Measurements from ENCODE around the gene NRIP1.

Gene NRIP1

DNA sequence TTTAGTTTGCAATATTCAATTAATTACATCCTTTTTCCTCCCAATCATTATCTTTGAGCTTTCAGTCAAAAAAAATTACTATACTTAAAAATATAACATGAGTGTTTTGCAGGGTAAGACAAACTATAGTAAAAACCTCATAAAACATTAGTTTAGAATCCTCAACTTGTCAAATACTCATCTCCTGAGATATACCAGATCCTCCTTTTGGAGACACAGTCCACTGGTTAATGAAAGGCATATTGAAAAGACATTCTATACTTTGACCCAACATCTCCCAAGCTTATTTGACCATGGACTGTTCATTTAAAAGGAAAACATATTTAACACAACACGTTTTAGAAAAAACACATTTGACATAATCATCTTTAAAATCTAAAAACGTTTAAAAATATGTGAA is 52.8 kb downstream of the NRIP1 start:
- TF ChIP-seq, protein P1, sequence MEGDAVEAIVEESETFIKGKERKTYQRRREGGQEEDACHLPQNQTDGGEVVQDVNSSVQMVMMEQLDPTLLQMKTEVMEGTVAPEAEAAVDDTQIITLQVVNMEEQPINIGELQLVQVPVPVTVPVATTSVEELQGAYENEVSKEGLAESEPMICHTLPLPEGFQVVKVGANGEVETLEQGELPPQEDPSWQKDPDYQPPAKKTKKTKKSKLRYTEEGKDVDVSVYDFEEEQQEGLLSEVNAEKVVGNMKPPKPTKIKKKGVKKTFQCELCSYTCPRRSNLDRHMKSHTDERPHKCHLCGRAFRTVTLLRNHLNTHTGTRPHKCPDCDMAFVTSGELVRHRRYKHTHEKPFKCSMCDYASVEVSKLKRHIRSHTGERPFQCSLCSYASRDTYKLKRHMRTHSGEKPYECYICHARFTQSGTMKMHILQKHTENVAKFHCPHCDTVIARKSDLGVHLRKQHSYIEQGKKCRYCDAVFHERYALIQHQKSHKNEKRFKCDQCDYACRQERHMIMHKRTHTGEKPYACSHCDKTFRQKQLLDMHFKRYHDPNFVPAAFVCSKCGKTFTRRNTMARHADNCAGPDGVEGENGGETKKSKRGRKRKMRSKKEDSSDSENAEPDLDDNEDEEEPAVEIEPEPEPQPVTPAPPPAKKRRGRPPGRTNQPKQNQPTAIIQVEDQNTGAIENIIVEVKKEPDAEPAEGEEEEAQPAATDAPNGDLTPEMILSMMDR (IDR thresholded peaks at IDR 0.05; ENCODE audit: low read depth, low read length, missing control alignments), result no peak
- H3K4me3 ChIP-seq (replicated peaks; ENCODE audit: low read depth, low read length), result no peak overlapping the region
- DNase-seq (ENCODE audit: extremely low read depth, low read depth), result no peak

DNA sequence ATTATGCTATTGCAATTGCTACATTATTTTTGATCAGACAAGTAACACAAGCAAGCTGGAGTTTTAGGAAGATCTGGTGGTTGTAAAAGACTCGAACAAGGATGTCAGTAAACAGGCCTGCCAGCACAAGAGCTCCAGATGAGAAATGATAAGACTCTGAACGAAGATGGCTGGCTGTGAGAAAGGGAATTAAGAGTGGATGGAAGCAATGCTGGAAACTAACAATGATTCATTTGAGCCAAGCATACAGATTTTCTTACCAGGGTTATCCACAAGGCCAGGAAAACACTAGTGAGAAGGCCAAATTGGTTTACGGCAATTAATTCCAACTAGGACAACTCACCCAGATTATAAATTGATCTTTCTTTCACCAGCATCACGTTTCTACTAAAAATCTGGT is 54.2 kb downstream of the NRIP1 start:
- DNase-seq (ENCODE audit: extremely low read depth, low read depth), result no peak
- TF ChIP-seq, protein P1 (IDR thresholded peaks at IDR 0.05; ENCODE audit: low read depth, low read length, missing control alignments), result no peak
- no peak overlapping the region for H3K4me3 ChIP-seq (replicated peaks; ENCODE audit: low read depth, low read length)

DNA sequence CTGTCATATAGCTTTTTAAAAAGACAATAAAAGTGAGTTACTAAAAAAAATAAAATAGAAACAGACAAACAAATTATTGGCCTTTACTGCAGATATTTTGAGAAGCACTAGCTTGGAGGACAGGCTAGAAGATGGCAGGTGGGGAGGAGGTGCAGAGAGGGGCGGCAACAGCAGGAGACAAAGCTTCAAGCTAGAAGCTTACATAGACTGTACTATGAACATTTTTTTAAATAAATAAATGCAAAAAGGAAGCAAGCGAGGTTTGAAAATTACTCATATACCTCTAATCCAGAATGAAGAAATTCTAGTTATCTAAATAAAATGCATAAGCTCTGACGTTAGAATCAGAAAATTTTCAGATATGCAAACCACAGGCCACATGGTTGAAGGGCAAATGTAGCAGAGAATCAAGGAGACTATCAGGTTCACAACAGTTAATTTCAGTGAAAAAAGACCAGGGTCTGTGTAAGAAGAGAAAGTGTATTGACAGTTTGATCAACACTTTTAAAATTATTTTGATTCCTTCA is 54.9 kb downstream of the NRIP1 start:
- no peak overlapping the region for H3K4me3 ChIP-seq (replicated peaks; ENCODE audit: low read depth, low read length)
- no peak for DNase-seq (ENCODE audit: extremely low read depth, low read depth)
- TF ChIP-seq, protein P1 (IDR thresholded peaks at IDR 0.05; ENCODE audit: low read depth, low read length, missing control alignments), result no peak

DNA sequence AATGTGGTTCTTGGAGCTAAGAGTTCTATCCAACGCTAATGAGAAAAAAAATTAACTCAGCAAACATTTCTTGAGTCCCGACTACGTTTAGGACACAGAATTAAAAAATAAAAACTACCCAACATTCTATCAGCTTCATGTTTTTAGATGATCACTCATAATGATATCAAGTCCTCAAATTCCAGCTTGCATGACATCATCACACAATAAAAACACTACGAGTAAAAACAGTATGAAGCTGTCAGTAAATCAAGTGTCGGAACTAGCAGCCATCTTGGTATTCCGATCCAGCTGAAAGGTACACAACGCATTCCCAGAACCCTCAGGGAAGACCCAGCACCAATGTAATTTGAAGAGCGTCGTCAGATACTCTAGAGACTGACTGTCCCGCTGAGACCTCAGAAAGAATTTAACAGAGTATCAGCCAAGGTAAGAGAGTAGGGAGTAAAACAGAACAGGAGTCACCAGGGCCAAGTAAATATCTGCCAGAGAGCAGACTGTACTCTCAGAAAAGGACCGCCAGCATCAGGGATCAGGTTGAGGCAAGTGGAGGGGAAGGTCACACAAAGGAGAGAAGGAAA is 57.0 kb downstream of the NRIP1 start:
- TF ChIP-seq, protein P1 (IDR thresholded peaks at IDR 0.05; ENCODE audit: low read depth, low read length, missing control alignments), result no peak
- no peak overlapping the region for H3K4me3 ChIP-seq (replicated peaks; ENCODE audit: low read depth, low read length)
- no peak for DNase-seq (ENCODE audit: extremely low read depth, low read depth)

DNA sequence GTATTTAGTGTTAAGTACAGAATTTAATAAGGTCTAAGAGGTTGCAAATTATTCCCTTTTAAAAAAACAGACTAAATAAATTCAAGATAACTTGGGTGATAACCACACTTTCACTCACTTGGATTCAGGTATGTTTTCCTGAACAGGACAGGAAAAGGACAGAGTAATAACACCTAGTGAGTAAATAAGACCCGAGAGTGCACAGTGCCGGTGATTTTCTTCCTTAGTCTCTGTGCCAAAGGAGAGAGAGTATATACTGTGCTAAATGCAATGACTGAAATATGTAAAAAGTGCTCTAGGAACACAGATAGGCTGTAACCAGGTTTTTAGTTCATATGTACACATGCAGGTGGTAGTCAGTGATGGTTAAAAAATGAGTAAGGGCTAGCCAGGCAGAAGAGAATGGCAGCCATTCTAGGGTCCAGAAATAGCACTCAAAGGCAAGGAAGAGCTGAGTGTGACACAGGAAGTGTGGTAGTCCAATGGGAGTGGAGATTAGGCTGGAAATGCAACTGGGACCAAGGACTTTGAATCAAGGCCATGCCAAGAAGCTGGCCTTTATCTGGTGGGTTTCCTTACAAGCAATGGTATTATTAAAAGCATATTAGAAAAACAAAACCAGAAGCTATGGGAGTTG is 58.1 kb downstream of the NRIP1 start:
- no peak for DNase-seq (ENCODE audit: extremely low read depth, low read depth)
- H3K4me3 ChIP-seq (replicated peaks; ENCODE audit: low read depth, low read length), result no peak overlapping the region
- TF ChIP-seq, protein P1 (IDR thresholded peaks at IDR 0.05; ENCODE audit: low read depth, low read length, missing control alignments), result no peak

DNA sequence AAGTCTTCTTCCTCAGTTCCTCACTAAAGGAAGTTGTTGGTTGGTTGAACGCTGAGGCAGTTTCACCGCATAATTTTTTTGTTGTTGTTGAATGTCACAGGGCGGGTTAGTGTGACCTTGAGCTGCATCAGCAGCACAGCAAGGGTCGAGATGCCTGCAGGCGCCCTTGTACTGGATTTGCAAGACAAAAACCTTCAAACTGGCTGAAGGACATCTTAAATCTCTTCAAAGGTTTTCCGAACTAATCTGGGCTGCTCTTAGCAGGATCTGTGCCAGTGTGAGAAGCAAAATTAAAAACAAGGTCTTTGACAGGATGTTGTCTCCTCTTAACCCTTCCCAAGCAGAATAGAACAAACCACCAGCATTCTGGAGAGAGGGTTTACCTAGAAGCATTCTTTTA is 59.4 kb downstream of the NRIP1 start:
- TF ChIP-seq, protein P1 (IDR thresholded peaks at IDR 0.05; ENCODE audit: low read depth, low read length, missing control alignments), result no peak
- no peak for DNase-seq (ENCODE audit: extremely low read depth, low read depth)

More for the DNA sequence above, 59.4 kb downstream of the NRIP1 start:
- no peak overlapping the region for H3K4me3 ChIP-seq (replicated peaks; ENCODE audit: low read depth, low read length)
